Measurements from ENCODE around the gene FOXE1. TPM values are rescaled to one million over a fixed set of nuclear protein-coding genes. Genes with fewer than 3 reads are reported as not detected.

Gene FOXE1
- total RNA-seq, 1 donor from 2014 or later: 7.6 TPM

Other genes starting within 250 kb of the FOXE1 start
- 10.4 TPM for gene TSTD2, start 219.9 kb upstream of the FOXE1 start, total RNA-seq
- gene NCBP1, start 219.4 kb upstream of the FOXE1 start, total RNA-seq: 16.6 TPM
- 6.3 TPM for gene XPA, start 155.9 kb upstream of the FOXE1 start, total RNA-seq
- 8.6 TPM for gene TRMO, start 69.3 kb downstream of the FOXE1 start, total RNA-seq
- gene HEMGN, start 84.9 kb downstream of the FOXE1 start, total RNA-seq: not detected
- 102 TPM for gene ANP32B, start 130.1 kb downstream of the FOXE1 start, total RNA-seq
- gene NANS, start 203.5 kb downstream of the FOXE1 start, total RNA-seq: 35.6 TPM

Measured in esophagus mucosa (tissue), 1 donor.